Epithelial cell of prostate (primary cell): ENCODE measurements around the gene RPS26.
"Not testable (repeated sequence)": the region's sequence is repeated elsewhere in the genome, so short reads cannot be mapped to it uniquely, and the experiment has no call there.

Experiments
- DNase-seq: peaks from one replicate; pipeline ENCODE4 v3.0.0-alpha.2; 2011; ENCODE audit warnings: low read depth, low spot score
- H3K27ac ChIP-seq: fragments of 450-650 bp; 2 replicates; pipeline ENCODE4 v1.5.1; 2017; ENCODE audit warnings: mild to moderate bottlenecking

Gene RPS26

DNA sequence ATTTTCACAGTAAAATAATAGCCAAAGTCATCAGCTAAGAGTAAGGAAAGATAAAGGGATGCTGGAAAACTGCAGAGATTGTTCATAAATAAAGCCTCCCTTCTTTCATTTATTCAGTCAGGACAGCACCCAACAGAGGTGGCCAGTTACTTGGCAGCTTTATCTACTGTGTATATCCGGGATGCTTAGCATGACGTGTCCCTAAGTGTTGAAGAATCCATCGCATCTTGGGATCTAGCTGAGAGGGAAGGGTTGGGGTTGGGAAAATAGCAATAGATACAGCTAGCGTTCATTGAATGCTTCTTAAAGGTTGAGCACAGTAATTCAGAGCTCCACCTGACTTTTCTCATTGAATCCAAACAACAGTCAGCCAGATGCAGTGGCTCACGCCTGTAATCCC, 32.7 kb downstream of the RPS26 start:
- no peak overlapping the region for H3K27ac ChIP-seq
- no peak for DNase-seq

DNA sequence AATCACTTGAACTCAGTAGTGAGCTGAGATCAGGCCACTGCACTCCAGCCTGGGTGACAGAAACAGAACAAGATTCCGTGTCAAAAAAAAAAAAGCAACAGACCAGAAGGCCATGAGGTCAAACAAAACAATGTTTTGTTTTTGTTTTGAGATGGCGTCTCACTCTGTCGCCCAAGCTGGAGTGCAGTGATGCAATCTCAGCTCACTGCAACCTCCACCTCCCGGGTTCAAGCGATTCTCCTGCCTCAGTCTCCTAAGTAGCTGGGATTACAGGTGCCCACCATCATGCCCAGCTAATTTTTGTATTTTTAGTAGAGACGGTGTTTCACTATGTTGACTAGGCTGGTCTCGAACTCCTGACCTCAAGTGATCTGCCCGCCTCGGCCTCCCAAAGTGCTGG, 36.2 kb downstream of the RPS26 start:
- H3K27ac ChIP-seq, DNase-seq: not testable (repeated sequence)

DNA sequence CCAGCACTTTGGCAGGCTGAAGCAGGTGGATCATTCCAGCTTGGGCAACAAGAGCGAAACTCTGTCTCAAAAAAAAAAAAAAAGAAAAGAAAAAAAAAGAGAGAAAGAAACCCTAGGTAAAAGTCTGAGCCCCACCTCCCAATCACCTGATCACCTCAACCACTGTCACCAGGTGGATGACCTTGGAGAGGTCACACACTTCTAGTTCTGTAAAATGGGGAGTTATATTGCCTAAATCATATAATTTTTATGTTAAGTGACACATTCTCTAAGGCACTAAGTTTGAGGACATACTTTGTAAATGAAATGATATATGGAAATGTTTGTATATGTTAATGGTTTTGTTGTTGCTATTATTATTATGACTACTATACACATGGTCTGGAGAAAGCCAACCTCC, 36.7 kb downstream of the RPS26 start:
- H3K27ac ChIP-seq = peak overlapping the region; percentile 91
- no peak for DNase-seq

DNA sequence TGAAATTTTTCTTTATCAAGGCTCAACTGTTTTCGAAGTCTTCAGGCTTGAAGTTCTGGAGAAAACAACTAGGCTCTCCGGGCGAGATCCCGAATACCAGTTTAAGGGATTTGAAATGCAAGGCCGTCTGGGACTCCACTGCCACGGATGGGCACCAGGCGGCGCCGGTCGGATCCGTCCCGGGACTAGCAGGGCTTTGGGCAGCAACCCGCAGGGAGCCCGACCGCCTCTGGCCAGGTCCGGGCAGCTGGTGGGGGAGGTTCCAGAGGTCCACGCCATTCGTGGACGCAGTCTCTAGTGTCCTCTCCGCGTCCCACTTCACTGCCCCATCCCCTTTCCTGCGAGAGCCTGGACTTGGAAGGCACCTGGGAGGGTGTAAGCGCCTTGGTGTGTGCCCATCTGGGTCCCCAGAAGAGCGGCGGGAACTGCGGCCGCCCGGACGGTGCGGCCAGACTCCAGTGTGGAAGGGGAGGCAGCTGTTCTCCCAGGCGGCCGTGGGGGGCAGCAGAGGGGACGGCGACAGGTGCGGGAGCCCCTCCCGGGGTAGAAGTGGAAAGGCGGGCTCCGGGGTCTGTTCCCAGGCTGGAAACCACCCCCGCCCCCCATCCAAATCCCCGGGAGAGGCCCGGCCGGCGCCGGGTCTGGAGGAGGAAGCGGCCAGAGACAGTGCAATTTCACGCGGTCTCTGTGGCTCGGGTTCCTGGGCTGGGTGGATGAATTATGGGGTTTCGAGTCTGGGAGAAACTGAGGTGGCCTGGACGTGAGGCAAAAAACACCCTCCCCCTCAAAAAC, 37.4 kb downstream of the RPS26 start:
- peak; percentile 36 for DNase-seq
- peak overlapping the region; percentile 91 for H3K27ac ChIP-seq

DNA sequence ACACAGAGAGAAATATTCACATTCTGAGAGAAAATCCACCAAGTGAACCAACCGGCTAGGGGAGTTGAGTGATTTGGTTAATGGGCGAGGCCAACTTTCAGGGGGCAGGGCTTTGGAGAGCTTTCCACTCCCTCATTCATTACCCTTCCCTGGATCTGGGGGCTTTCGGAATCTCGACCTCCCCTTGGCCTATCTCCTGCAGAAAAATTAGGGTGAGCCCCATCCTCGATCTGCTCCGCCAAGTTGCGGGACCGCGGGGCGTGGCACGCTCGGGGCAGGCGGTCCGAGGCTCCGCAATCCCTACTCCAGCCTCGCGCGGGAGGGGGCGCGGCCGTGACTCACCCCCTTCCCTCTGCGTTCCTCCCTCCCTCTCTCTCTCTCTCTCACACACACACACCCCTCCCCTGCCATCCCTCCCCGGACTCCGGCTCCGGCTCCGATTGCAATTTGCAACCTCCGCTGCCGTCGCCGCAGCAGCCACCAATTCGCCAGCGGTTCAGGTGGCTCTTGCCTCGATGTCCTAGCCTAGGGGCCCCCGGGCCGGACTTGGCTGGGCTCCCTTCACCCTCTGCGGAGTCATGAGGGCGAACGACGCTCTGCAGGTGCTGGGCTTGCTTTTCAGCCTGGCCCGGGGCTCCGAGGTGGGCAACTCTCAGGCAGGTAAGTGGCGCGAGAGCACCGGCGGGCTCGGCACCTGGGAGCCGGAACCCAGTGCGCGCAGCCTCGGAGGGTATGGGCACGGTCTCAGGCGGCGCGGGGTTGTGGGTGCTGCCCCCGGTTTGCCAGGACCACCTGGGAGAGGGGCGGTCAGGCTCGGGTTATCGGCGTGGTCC, 38.2 kb downstream of the RPS26 start, which contains the start of gene ERBB3:
Gene ERBB3, plus strand, starts transcription at position 443 of the 833 bp plus-strand sequence. Its CDS starts 136 bp downstream, at position 579.
- peak; percentile 54 for DNase-seq
- peak within 1 kb of the TSS; percentile 91 for H3K27ac ChIP-seq

DNA sequence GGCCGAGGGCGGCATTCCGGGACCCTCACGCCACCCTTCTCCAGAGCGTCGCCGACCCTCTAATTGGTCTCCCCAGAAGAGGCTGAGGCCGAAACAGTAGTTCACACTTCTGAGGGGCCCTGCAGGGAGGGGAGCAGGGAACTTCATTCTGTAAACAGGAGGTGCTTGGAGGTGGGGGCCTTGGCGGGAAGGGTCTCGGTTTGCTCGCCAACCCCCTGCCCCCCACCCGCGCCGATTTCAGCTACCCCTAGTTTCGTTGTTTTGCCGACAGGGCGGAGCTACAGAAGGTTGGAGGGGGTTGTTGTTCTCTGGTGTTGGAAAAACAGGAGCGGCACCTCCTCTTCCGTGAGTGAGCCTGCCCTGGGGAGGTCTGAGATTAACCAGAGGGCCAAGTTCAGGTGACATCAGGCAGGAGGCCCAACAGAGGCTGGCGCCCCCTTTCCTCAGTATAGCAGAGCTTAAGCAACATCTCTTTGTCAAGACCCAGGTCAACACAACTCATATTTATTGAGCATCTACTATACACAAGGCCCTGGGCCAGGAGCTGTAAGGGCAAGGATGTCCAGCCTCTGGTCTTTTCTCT, 38.9 kb downstream of the RPS26 start:
- peak overlapping the region; percentile 91 for H3K27ac ChIP-seq
- no peak for DNase-seq

DNA sequence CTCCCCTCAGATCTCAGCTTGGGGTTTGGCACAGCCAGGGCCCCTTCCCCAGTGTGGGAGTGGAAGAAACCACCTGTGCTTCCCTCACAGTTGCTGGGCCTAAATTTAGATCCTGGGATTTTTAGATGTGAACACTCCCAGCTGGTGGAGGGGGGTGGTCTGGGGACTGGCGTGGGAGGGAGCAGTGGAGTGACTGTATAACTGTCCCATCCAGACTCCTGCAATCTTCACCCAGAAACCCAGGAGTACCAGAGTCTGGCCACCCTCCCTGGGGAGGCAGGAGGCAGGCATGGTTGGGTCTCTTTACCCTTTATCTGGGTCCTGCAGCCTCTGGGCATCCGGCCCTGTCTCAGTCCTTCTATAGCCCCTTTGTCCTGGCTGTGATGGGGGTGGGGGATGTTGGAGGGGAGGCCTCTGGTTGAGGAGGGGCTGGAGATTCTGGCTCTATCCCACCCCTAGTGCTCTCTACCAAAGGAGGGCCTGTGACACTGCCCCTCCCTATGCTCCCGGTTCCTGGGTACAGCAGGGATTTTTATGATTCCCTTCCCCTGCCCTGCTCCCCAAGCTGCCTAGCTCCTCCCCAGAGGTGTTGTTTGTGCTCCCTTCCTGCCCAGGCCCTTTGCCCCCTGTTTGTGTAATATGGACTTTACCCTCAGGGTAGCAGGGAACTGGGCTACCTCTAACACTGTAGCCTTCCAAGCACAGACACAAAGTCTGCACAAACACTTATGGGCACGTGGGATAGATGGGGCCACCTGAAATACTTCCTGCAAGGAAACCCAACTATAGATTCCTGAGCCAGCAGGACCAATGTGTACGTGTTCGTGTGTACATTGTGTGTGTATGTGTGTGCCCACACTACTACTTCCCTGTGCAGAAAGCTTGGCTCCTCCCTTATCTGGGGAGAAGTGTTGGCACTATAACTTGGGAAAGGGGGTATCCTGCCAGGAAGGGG, 40.0 kb downstream of the RPS26 start:
- no peak for DNase-seq
- peak overlapping the region; percentile 91 for H3K27ac ChIP-seq

DNA sequence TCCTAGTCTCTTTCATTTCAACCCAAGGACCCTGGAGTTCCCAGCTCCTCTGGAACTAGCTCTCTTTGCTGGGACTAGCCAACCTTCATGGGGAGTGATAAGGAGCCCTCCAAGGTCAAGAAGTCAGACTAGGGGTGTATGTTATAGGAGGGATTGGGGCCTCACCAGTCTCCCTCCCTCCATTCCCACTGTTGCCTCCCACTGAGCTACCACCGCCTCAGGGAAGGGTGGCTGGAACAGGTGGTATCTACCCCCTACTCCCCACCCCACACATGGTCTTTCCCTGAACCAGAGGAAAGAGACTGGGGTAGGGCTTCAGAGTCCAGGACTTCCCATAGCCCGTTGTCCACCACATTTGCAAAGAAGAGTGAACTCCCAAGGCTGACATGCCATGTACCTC, 40.7 kb downstream of the RPS26 start:
- DNase-seq = no peak
- H3K27ac ChIP-seq = no peak overlapping the region

DNA sequence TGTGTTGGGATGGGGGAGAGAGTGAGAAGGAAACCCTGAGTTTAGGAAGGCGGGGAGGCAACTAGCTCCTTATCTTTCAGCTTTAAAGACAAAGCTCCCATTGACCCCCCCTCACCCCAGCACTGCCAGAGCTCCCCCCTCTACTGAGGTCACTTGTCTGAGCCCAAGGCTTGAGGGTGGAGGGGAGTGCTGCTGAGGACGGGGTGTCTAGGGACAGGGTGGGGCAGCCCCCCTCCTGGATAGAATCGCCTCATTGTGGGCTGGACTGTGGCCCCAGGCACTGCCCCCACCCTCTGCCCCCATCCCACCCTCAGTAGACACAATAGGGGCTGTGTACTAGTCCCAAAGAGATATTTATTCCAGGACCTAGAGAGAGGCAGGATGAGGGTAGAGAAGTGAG, 41.2 kb downstream of the RPS26 start:
- no peak for DNase-seq
- H3K27ac ChIP-seq = no peak overlapping the region

DNA sequence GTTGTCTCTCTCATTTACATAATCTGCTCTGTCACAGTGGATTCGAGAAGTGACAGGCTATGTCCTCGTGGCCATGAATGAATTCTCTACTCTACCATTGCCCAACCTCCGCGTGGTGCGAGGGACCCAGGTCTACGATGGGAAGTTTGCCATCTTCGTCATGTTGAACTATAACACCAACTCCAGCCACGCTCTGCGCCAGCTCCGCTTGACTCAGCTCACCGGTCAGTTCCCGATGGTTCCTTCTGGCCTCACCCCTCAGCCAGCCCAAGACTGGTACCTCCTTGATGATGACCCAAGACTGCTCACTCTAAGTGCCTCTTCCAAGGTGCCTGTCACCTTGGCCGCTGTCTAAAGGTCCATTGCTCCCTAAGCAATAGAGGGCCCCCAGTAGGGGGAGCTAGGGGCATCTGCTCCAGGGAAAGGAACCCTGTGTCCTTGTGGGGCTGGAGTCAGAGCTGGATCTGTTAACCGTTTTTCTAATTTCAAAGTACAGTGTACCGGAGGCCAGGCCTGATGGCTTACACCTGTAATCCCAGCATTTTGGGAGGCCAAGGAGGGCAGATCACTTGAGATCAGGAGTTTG, 43.3 kb downstream of the RPS26 start:
- DNase-seq = no peak
- H3K27ac ChIP-seq = no peak overlapping the region

DNA sequence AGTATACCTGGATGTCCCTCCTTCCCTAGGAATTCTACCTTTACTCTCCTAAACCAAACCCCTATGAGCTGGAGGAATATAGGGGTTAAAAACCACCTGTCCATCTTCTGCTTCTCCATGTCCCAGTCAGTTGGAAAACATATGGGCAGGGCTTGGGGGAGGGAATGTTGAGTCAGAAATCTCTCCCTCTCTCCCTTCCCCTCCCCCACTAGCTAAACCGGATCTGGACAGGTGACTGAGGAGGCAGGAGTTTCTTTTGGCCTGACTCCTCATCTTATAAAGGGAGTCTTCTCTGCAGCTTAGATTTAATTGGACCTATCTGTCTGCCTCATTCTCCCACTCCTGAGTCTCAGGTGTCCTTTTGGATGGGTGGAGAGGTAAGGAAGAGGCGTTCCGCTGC, 44.4 kb downstream of the RPS26 start:
- H3K27ac ChIP-seq = peak overlapping the region; percentile 8
- peak; percentile 55 for DNase-seq

DNA sequence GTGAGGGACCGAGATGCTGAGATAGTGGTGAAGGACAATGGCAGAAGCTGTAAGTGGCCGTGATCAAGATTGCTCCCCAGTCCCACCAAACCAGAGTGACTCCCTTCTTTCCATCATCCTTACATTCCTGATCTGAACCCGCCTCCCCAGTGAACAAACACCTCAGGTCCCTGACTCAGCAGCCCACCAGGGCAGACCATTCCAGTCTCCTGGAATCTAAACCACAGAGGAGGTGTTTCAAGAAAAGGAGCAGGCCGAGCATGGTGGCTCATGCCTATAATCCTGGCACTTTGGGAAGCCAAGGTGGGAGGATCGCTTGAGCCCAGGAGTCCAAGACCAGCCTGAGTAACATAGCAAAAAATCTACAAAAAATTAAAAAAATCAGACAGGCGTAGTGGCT, 44.9 kb downstream of the RPS26 start:
- peak overlapping the region; percentile 8 for H3K27ac ChIP-seq
- DNase-seq = no peak

DNA sequence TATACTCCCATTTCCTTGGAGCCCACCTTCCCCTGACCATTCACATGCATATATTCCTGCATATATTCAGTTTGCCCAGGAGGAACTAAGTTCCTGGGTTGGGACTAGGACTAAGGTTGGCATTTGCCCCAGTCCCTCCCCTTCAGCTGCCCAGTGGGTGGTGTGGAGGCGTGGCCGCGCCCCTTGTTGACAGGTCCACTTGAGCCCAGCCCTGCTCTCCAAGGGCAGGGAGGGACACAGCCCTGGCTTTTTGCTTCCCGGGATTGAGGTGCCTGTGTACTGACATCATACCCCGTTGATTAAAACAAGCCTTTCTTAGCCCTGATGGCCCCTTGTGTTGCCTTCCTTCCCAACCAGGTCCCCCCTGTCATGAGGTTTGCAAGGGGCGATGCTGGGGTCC, 45.5 kb downstream of the RPS26 start:
- H3K27ac ChIP-seq = no peak overlapping the region
- no peak for DNase-seq
